H9 (cell line): ENCODE results near the gene ARFGEF3. TPM values are rescaled to one million over a fixed set of nuclear protein-coding genes. Genes with fewer than 3 reads are reported as not detected.

Source experiments
- DNase-seq: peaks from one replicate; pipeline ENCODE4 v3.0.0-alpha.2; 2017
- H2AFZ ChIP-seq: one replicate; pipeline ENCODE4 v1.6.1; 2013; ENCODE audit warnings: mild to moderate bottlenecking, low read length, control low read depth, moderate library complexity
- H2AK5ac ChIP-seq: 2 replicates; pipeline ENCODE4 v1.6.1; 2013; ENCODE audit warnings: low read length, control low read depth, mixed read lengths; ENCODE audit not compliant: insufficient read length
- H2BK120ac ChIP-seq: one replicate; pipeline ENCODE4 v1.6.1; 2013; ENCODE audit warnings: low read depth, mild to moderate bottlenecking, low read length, control low read depth, inconsistent platforms; ENCODE audit not compliant: poor library complexity, severe bottlenecking
- H2BK12ac ChIP-seq: 2 replicates; pipeline ENCODE4 v1.6.1; 2013; ENCODE audit warnings: low read length, control low read depth, mixed read lengths, low read depth; ENCODE audit not compliant: insufficient read length
- H2BK15ac ChIP-seq: 2 replicates; pipeline ENCODE4 v1.6.1; 2013; ENCODE audit warnings: low read depth, low read length, control low read depth
- H2BK20ac ChIP-seq: one replicate; pipeline ENCODE4 v1.6.1; 2013; ENCODE audit warnings: low read depth, mild to moderate bottlenecking, low read length, control low read depth, inconsistent platforms; ENCODE audit not compliant: poor library complexity, severe bottlenecking
- H2BK5ac ChIP-seq: 2 replicates; pipeline ENCODE4 v1.6.1; 2013; ENCODE audit warnings: low read length, control low read depth, mixed read lengths; ENCODE audit not compliant: insufficient read length
- H3K14ac ChIP-seq: 2 replicates; pipeline ENCODE4 v1.6.1; 2013; ENCODE audit warnings: low read length, control low read depth; ENCODE audit not compliant: insufficient read depth
- H3K18ac ChIP-seq: 2 replicates; pipeline ENCODE4 v1.6.1; 2013; ENCODE audit warnings: low read depth, mild to moderate bottlenecking, mixed read lengths, low read length, control low read depth; ENCODE audit not compliant: insufficient read length
- H3K23ac ChIP-seq: 2 replicates; pipeline ENCODE4 v1.6.1; 2013; ENCODE audit warnings: low read length, control low read depth, mixed read lengths, low read depth; ENCODE audit not compliant: insufficient read length
- H3K23me2 ChIP-seq: 2 replicates; pipeline ENCODE4 v1.6.1; 2013; ENCODE audit warnings: low read depth, mild to moderate bottlenecking, mixed read lengths, low read length, control low read depth; ENCODE audit not compliant: insufficient read length, poor library complexity, severe bottlenecking
- H3K27ac ChIP-seq: 2 replicates; pipeline ENCODE4 v1.5.1; 2013; ENCODE audit warnings: low read length, control low read depth, mixed read lengths, low read depth; ENCODE audit not compliant: insufficient read length
- H3K27me3 ChIP-seq: 2 replicates; pipeline ENCODE4 v1.6.1; 2013; ENCODE audit warnings: low read length, control low read depth, inconsistent platforms; ENCODE audit not compliant: insufficient read depth
- H3K4ac ChIP-seq: 2 replicates; pipeline ENCODE4 v1.6.1; 2013; ENCODE audit warnings: low read depth, mild to moderate bottlenecking, control low read depth, inconsistent platforms, low read length, moderate library complexity
- H3K4me1 ChIP-seq: 2 replicates; pipeline ENCODE4 v1.6.1; 2013; ENCODE audit warnings: low read length, control low read depth, inconsistent platforms; ENCODE audit not compliant: insufficient read depth
- H3K4me2 ChIP-seq: 2 replicates; pipeline ENCODE4 v1.6.1; 2013; ENCODE audit warnings: low read length, control low read depth, mixed read lengths; ENCODE audit not compliant: insufficient read length, insufficient read depth
- H3K56ac ChIP-seq: 2 replicates; pipeline ENCODE4 v1.6.1; 2013; ENCODE audit warnings: low read depth, mild to moderate bottlenecking, mixed read lengths, low read length, control low read depth; ENCODE audit not compliant: insufficient read length
- H3K79me1 ChIP-seq: 2 replicates; pipeline ENCODE4 v1.6.1; 2013; ENCODE audit warnings: low read depth, mild to moderate bottlenecking, moderate library complexity, low read length, control low read depth, inconsistent platforms; ENCODE audit not compliant: insufficient read depth, poor library complexity, severe bottlenecking
- H3K79me2 ChIP-seq: 2 replicates; pipeline ENCODE4 v1.6.1; 2013; ENCODE audit warnings: low read length, control low read depth, inconsistent platforms; ENCODE audit not compliant: insufficient read depth
- H3K9ac ChIP-seq: 2 replicates; pipeline ENCODE4 v1.6.1; 2013; ENCODE audit warnings: low read length, control low read depth, mixed read lengths; ENCODE audit not compliant: insufficient read length; ENCODE audit errors: extremely low read depth
- H3K9me3 ChIP-seq: one replicate; pipeline ENCODE4 v1.6.1; 2013; ENCODE audit warnings: low read depth, low read length, inconsistent platforms; ENCODE audit not compliant: control insufficient read depth
- H3T11ph ChIP-seq: one replicate; pipeline ENCODE4 v1.6.1; 2013; ENCODE audit warnings: mild to moderate bottlenecking, low read length, control low read depth, inconsistent platforms
- H4K20me1 ChIP-seq: one replicate; pipeline ENCODE4 v1.6.1; 2013; ENCODE audit not compliant: control insufficient read depth, insufficient read length, insufficient read depth
- H4K5ac ChIP-seq: 2 replicates; pipeline ENCODE4 v1.6.1; 2013; ENCODE audit warnings: low read depth, mild to moderate bottlenecking, mixed read lengths, low read length, control low read depth; ENCODE audit not compliant: insufficient read length
- H4K8ac ChIP-seq: replicated peaks from 2 replicates; pipeline ENCODE4 v1.6.1; 2013; ENCODE audit warnings: low read length, control low read depth, mixed read lengths, low read depth; ENCODE audit not compliant: insufficient read length
- H4K91ac ChIP-seq: 2 replicates; pipeline ENCODE4 v1.6.1; 2013; ENCODE audit warnings: low read depth, mild to moderate bottlenecking, moderate library complexity, mixed read lengths, low read length, control low read depth; ENCODE audit not compliant: insufficient read length
- H3K27ac Mint-ChIP-seq, 3 experiments: 2 replicates in 2 of 3; 3 replicates in 1 of 3; pipeline ENCODE4 v1.8.0; 2020 to 2021; ENCODE audit warnings: mixed read lengths in 3 of 3, mild to moderate bottlenecking in 1 of 3, moderate library complexity in 1 of 3
- H3K27me3 Mint-ChIP-seq: 2 replicates; pipeline ENCODE4 v1.8.0; 2021; ENCODE audit warnings: low read depth, mild to moderate bottlenecking, moderate library complexity, mixed read lengths
- H3K36me3 Mint-ChIP-seq, 3 experiments: 2 replicates in 2 of 3; 3 replicates in 1 of 3; pipeline ENCODE4 v1.8.0; 2020 to 2021; ENCODE audit warnings: low read depth in 3 of 3, mixed read lengths in 3 of 3; ENCODE audit not compliant: insufficient read depth in 1 of 3
- H3K4me1 Mint-ChIP-seq, 2 experiments: 2 replicates each; pipeline ENCODE4 v1.8.0; 2020; ENCODE audit warnings: mixed read lengths in 2 of 2
- H3K4me3 Mint-ChIP-seq, 2 experiments: 2 replicates in 1 of 2; 3 replicates in 1 of 2; pipeline ENCODE4 v1.8.0; 2020 to 2021; ENCODE audit warnings: mild to moderate bottlenecking in 2 of 2, mixed read lengths in 2 of 2, moderate library complexity in 1 of 2
- H3K9me3 Mint-ChIP-seq, 2 experiments: 2 replicates in 1 of 2; 3 replicates in 1 of 2; pipeline ENCODE4 v1.8.0; 2020; ENCODE audit warnings: mild to moderate bottlenecking in 2 of 2, mixed read lengths in 2 of 2, moderate library complexity in 1 of 2
- CTCF ChIP-seq: fragments of 200-600 bp; sonication (generic); conservative IDR thresholded peaks from 3 replicates; pipeline ENCODE4 v1.8.0; 2021; ENCODE audit warnings: antibody characterized with exemption, mild to moderate bottlenecking
- WGBS: extraction: QIAGEN DNeasy Blood & Tissue Kit; methylation state at CpG from one replicate; pipeline ENCODE4 v1.1.7; 2013; ENCODE audit warnings: missing lambda C conversion rate, low lambda C conversion rate, mixed read lengths; ENCODE audit not compliant: insufficient read length; ENCODE audit errors: extremely low coverage; 5-methylcytosine and 5-hydroxymethylcytosine counted together
- total RNA-seq: library from RNA; stranded (reverse); gene quantifications from 2 replicates; pipeline ENCODE4 v1.2.1, GENCODE V29; 2021

Gene ARFGEF3
- total RNA-seq, 1 experiment from 2014 or later = 13.7 TPM

- Histone ChIP-seq H3K4me1 (peaks cover 7% of the 10 kb centered on the region), H3K79me1 (no peaks in the 10 kb centered on the region), H3K9ac (no peak overlapping the region), H3K79me2 (no peaks in the 10 kb centered on the region), H2BK12ac (no peak overlapping the region), H3K56ac (no peak overlapping the region), H2AFZ (no peak overlapping the region), H4K20me1 (no peaks in the 10 kb centered on the region), H2BK5ac (no peak overlapping the region), H3K27ac (no peak overlapping the region), H3K4me2 (no peak overlapping the region), H3K14ac (no peak overlapping the region), H3K23me2 (no peaks in the 10 kb centered on the region), H2BK120ac (no peak overlapping the region), H3T11ph (no peak overlapping the region), H3K23ac (no peak overlapping the region), H2BK15ac (no peak overlapping the region), H3K9me3 (no peaks in the 10 kb centered on the region), H4K8ac (no peak overlapping the region), H4K91ac (no peak overlapping the region), H3K18ac (no peak overlapping the region), H4K5ac (no peak overlapping the region), H3K27me3 (no peaks in the 10 kb centered on the region), H2AK5ac (no peak overlapping the region), H3K4ac (no peak overlapping the region), H2BK20ac (no peak overlapping the region)
- H3K4me1 Mint-ChIP-seq = peaks cover 45 to 49% of the 10 kb centered on the region in 2 experiments
- H3K36me3 Mint-ChIP-seq = peaks cover 0 to 13% (median 4%) of the 10 kb centered on the region in 3 experiments; a peak in 5 of 7 replicates
- TF ChIP-seq CTCF = no peak
- no peaks in the 10 kb centered on the region; the same call in 1 of the 2 replicates for H3K27me3 Mint-ChIP-seq
- whole genome bisulfite sequencing = no CpG with 5 or more reads among the region's 3 CpGs
- no peak for DNase-seq
- no peaks in the 10 kb centered on the region for H3K9me3 Mint-ChIP-seq
- no peak overlapping the region for H3K4me3 Mint-ChIP-seq
- H3K27ac Mint-ChIP-seq = peak overlapping the region in 1 of 3 experiments; percentile 39; a peak in 1 of 7 replicates
Observed at GRCh38 chr6:138184230-138184629, 22.5 kb downstream of the ARFGEF3 start.
